HG03432 (cell line): Measurements from ENCODE around the gene RTCB.

Source experiments
- ATAC-seq: cut with Tn5 transposase; IDR thresholded peaks from one replicate; pipeline ENCODE4 v1.9.1; 2021; ENCODE audit warnings: mild to moderate bottlenecking, moderate library complexity; ENCODE audit not compliant: unreplicated experiment

RTCB gene

GRCh38 chr22:32411829-32412592 lies at the start of gene RTCB:
Gene RTCB (minus strand): TSS chr22:32412247. CDS start chr22:32412156, 91 bp downstream.
- peak; percentile 69 for ATAC-seq

GRCh38 chr22:32457031-32457430 lies 45.0 kb upstream of the RTCB start:
- ATAC-seq = no peak

- no peak for ATAC-seq
These were observed 36.9 kb upstream of the RTCB start for GRCh38 chr22:32448980-32449379.

GRCh38 chr22:32446321-32446720 lies 34.3 kb upstream of the RTCB start:
- no peak for ATAC-seq

GRCh38 chr22:32444068-32444467 lies 32.0 kb upstream of the RTCB start:
- no peak for ATAC-seq

DNA sequence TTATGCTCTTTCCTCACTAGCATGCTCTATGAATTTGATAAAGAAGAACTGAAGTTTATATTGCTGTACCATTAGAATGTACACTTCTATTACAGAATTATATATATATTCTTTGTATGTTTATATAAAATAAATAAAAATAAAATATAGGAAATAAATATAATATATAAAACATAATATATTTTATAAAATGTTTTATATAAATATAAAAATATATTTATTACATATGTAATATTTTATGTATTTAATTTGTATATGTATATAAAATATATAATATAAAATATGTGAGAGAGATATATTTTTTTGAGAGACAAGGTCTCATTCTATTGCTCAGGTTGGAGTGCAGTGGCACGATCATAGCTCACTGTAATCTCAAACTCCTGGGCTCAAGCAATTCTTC lies 18.3 kb upstream of the RTCB start:
- ATAC-seq = no peak

DNA sequence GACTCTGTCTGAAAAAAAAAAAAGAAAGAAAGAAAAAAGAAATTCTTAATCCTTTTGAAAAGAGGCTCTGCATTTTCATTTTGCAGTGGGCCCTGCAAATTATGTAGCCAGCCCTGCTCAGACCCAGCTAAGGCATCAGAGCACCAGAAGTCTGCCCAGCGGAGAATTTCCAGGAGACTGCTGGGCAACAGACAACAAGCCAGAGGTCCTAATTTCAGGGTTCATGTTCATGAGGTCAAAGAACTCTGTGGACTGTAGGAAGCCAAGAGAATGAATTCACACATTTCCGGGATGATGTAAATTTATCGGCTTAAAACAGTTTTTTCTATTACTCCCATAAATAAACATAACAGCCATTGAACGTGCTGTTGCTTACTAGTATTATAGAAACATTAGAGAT lies 14.8 kb upstream of the RTCB start:
- no peak for ATAC-seq

GRCh38 chr22:32423664-32424063 lies 11.6 kb upstream of the RTCB start:
- no peak for ATAC-seq

DNA sequence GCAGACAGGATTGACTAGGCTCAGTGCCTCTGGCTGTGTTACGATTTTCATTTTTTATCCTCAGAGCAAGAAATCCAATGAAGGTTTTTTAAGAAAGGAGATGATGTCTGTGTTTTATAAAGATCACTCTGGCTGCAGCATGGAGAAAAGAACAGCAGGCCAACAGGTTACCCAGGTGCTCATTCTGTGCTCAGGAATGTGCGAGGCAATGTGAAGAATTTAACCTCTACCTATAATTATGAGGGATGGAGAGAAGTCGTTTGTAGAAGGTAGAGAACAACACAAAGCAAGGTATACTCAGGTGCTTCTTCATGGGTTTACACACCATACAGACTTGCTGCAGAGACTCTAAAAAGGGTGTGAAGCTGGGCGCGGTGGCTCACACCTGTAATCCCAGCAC lies 10.0 kb upstream of the RTCB start:
- no peak for ATAC-seq

GRCh38 chr22:32421484-32421883 lies 9.4 kb upstream of the RTCB start:
- ATAC-seq = no peak

DNA sequence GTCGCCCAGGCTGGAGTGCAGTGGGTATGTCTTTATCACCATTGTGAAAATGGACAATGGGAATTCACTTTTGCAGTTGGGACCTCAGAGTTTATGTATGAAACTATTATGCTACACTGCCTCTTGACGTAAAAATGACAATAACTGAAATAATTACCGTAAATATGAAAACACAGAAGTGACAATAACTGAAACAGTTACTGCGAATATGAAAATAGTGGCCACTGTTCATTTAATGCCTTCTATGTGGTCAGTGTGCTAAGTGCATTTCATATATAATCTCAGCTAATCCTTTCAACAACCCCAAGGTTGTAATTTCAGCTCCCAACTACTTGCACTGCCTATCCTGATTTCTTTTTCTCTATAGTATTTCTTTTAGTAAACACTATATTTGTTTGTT lies 5.9 kb upstream of the RTCB start:
- no peak for ATAC-seq

GRCh38 chr22:32416556-32417085 lies 4.6 kb upstream of the RTCB start:
- no peak for ATAC-seq

GRCh38 chr22:32414191-32414590 lies 2.1 kb upstream of the RTCB start:
- ATAC-seq = no peak

DNA sequence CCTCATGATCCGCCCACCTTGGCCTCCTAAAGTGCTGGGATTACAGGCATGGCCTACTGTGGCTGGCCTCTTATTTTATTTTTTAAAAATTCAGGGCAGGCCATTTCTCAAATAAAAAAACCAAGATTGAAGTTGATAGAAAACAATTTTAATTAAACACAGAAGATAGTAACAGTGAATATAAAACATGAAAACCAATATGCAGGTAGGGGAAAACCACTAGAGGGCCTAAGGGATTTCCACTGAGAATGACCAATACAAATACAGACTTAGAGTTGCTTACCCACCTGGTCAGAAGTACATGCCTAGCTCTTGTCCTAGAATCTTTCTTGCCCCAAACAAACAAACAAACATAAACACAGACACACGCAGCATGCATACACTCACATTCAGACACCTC lies 1.7 kb upstream of the RTCB start:
- ATAC-seq = no peak

DNA sequence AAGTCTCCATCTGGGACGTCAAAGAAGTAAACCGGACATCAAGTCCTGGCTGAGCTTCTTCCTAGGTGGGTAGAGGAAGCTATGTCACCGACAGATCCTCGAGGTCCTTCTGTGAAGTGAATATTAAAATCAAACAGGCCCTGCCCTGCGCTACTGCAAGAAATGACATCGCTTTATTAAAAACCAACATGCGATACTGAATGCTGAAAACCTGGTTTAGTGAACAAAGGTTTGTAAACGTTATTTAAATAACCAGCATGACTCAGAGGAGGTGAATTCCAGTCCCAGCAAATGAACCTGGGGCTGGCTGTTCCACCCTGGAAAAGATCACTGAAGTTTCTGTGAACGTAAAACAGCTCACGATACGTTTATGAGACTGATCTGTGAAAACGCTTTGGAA lies 645 bp downstream of the RTCB start:
- peak; percentile 5 for ATAC-seq

- ATAC-seq = no peak
These were observed 1.6 kb downstream of the RTCB start for GRCh38 chr22:32410459-32410858.

GRCh38 chr22:32409977-32410376 lies 2.1 kb downstream of the RTCB start:
- ATAC-seq = no peak

GRCh38 chr22:32407936-32408335 lies 4.1 kb downstream of the RTCB start:
- ATAC-seq = no peak

DNA sequence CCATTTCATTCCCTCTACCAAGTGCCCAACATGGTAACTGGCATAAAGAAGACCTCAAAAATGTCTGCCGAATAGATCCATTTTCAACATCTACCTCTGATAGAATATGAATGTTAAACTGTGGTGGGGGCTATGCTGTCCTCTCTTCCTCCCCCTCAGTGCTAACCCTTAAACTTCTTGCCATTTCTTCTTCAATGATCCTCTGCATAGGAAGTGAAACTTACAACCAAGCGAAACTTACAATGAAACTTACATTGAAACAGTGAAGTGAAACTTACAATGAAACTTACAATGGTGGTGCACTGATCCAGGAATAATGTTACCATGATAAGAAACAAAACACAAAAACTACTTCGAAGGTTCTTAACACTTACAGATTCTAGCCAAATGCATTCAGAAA lies 4.7 kb downstream of the RTCB start:
- no peak for ATAC-seq

DNA sequence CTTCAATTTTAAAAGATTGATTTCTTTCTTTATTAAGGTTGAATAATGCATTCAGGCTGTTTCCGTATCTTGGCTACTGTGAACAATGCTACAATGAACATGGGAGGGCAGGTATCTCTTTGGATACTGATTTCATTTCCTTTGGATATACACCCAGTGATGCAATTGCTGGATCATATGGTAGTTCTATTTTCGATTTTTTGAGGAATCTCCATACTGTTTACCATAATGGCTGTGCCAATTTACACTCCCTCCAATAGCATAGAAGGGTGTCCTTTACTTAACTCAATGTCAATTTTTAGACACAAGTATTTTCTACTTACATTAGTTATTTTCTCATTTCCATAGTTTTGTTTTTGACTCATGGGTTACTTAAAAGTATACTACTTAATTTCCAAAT lies 8.0 kb downstream of the RTCB start:
- no peak for ATAC-seq

DNA sequence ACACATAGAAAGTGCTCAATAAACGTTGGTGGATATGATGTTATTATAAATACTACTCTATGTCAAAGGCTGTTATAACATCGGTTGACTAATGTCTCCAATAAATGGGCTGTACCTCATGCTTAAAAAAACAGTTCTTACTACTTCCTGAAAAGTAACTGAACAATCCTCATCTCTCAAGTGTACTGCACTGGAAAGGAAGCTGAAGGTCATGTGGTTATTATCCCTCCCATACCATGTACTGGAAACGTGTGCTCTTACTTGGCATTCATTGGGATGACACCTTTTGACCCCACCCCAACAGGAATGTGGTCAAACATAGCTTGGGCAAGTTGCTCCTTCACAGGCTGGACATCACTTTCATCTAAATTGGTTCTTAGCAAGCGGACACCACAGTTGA lies 10.6 kb downstream of the RTCB start:
- no peak for ATAC-seq

DNA sequence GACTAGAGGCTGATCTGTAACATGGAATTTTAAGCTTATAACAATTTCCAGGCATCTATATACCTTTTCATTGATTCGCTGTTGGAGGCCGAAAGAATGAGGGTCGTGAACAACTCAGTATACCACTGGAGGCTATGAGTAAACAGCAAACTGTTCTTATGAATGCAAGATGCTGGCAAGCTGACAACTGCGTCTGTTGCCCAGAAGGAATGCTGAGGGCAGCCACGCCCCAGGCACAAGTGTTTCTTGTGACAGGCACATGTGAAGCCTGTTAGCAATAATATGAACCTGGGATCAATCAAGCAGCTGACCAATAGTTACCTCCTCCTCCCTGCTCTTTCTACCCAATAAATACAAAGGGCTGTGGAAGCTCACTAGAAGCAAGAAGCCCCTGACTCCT lies 15.3 kb downstream of the RTCB start:
- ATAC-seq = no peak

GRCh38 chr22:32396255-32396654 lies 15.8 kb downstream of the RTCB start:
- ATAC-seq = no peak
